GM19328 (cell line): Measurements from ENCODE around the gene FOXJ2.
"Not testable (repeated sequence)": the region's sequence is repeated elsewhere in the genome, so short reads cannot be mapped to it uniquely, and the experiment has no call there.

ENCODE experiments used
- ATAC-seq: cut with Tn5 transposase; IDR thresholded peaks from one replicate; pipeline ENCODE4 v1.9.1; 2021; ENCODE audit warnings: mild to moderate bottlenecking, moderate library complexity; ENCODE audit not compliant: unreplicated experiment

Gene FOXJ2

GRCh38 chr12:8058506-8058905 is 26.0 kb downstream of the FOXJ2 start:
- ATAC-seq: no peak

- no peak for ATAC-seq
Measured at GRCh38 chr12:8064131-8064530, 31.6 kb downstream of the FOXJ2 start.

GRCh38 chr12:8065991-8066594 is 33.6 kb downstream of the FOXJ2 start, which contains the start of gene C3AR1:
C3AR1 (minus strand) TSS chr12:8066359; CDS start chr12:8060185, 6,174 bp downstream.
- no peak for ATAC-seq

- no peak for ATAC-seq
Measured at GRCh38 chr12:8069582-8069981, 37.1 kb downstream of the FOXJ2 start.

GRCh38 chr12:8071820-8072219 is 39.3 kb downstream of the FOXJ2 start:
- not testable (repeated sequence) for ATAC-seq

- ATAC-seq: no peak
Measured at GRCh38 chr12:8075935-8076334, 43.4 kb downstream of the FOXJ2 start.

GRCh38 chr12:8076366-8076765 is 43.9 kb downstream of the FOXJ2 start:
- no peak for ATAC-seq

- ATAC-seq: no peak
Measured at GRCh38 chr12:8077207-8077606, 44.7 kb downstream of the FOXJ2 start.

GRCh38 chr12:8078398-8078797 is 45.9 kb downstream of the FOXJ2 start:
- no peak for ATAC-seq

GRCh38 chr12:8078916-8079315 is 46.4 kb downstream of the FOXJ2 start:
- ATAC-seq: no peak

GRCh38 chr12:8080120-8080519 is 47.6 kb downstream of the FOXJ2 start:
- ATAC-seq: no peak

GRCh38 chr12:8081251-8081920 is 48.9 kb downstream of the FOXJ2 start:
- no peak for ATAC-seq

GRCh38 chr12:8082808-8083100 is 50.2 kb downstream of the FOXJ2 start:
- no peak for ATAC-seq

GRCh38 chr12:8084351-8084750 is 51.8 kb downstream of the FOXJ2 start:
- ATAC-seq: not testable (repeated sequence)

- no peak for ATAC-seq
Measured at GRCh38 chr12:8087666-8088065, 55.1 kb downstream of the FOXJ2 start.

- ATAC-seq: no peak
Measured at GRCh38 chr12:8088574-8088973, 56.1 kb downstream of the FOXJ2 start.

- not testable (repeated sequence) for ATAC-seq
Measured at GRCh38 chr12:8089277-8089676, 56.8 kb downstream of the FOXJ2 start.

GRCh38 chr12:8089716-8090115 is 57.2 kb downstream of the FOXJ2 start:
- ATAC-seq: no peak

GRCh38 chr12:8093291-8093690 is 60.8 kb downstream of the FOXJ2 start:
- ATAC-seq: no peak

- ATAC-seq: no peak
Measured at GRCh38 chr12:8096281-8096915, 63.9 kb downstream of the FOXJ2 start.

- ATAC-seq: no peak
Measured at GRCh38 chr12:8099235-8099634, 66.7 kb downstream of the FOXJ2 start.
